Stimulated activated CD4-positive, alpha-beta T cell treated with anti-CD3 and anti-CD28 coated beads, Interleukin-15, amount 100 ng/mL, for 48 hours (primary cell): ENCODE results near the gene MAST4.

ENCODE experiments used
- DNase-seq, 2 donors: peaks; one replicate each; pipeline ENCODE4 v3.0.0-alpha.2; 2020; ENCODE audit warnings: low read depth in 2 of 2

MAST4 gene

DNA sequence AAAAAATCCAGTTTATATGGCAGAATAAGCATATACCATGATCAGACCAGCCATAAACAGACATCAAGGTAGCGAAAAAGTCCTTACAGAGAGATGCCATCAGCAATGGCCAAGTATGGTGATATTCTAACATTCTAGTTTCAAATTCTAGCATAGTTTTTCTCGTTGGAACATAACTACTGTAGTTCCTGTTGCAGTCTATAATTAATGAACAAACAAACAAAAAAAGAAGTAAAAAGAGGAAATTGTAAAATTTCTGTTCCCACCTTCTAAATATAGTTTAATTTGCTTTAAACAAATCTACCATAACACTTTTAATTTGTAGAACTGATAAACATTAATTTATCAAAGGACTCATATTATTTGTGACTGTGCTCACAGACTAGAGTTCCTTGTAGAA lies 610.3 kb downstream of the MAST4 start:
- no peak for DNase-seq

DNA sequence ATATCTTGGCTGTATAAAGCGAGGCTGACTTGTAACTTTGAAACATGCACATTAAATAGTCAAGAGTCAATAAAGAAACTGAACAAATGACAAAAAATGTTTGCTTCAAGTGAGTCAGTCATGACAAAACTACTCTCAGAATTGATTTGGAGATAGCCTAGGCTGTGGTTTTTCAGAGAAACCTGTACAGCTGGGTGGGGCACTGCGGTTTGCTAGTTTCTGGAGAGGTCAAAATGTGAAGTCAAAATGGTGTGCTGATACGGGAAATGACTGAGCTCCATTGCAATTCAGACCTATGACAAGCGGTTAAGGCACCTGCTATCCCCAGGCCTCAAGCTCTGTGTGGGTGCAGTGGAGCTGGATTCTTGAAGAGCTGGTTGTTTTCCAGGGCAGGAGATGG lies 610.7 kb downstream of the MAST4 start:
- peak; percentile 75 to 83 for DNase-seq

GRCh38 chr5:67208403-67208802 lies 612.2 kb downstream of the MAST4 start:
- DNase-seq, result no peak

DNA sequence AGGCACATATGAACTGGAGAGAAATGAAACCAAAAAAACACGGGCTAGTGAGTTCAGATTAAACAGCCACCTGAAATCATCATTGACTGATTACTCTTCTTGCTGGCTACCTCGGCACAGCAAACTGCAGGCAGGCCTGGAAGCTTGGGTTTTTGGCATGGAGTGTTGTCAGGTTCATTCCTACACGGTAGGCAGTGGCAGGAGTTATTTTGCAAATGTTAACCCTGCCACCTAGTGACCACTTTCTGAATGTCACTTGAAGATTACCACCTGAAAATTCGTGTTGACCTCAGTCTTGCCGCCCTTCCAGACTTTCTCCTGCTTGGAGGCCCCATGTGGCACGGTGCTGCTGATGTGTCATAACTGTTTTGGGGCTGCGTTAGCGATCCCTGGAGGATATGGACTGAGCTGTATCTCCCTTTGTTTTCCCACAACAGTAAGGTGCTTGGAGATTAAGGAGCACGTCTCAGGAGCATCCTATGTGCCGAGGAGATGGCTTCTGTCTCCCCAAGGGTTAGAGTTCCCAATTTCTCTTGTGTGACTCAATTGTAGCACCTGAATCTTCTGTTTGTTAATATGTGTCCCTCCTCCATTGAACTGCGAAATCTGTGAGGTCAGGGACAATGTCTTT lies 613.1 kb downstream of the MAST4 start:
- peak; percentile 27 to 46 for DNase-seq

DNA sequence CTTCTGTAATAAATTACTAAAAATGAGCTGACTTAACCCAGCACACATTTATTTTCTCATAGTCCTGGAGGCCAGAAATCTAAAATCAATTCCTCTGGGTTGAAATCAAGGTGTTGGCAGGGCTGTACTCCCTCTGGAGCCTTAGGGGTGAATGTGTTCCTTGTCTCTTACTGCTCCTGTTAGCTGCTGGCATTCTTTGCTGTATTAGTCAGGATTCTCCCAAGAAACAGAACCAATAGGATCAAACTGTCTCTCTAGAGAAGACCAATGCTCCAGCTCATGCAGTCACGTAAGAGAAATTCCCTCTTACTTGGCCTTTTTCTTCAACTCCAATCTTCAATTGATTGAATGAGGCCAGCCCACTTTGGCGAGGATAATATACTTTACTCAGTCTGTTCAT lies 615.7 kb downstream of the MAST4 start:
- DNase-seq, result no peak

DNA sequence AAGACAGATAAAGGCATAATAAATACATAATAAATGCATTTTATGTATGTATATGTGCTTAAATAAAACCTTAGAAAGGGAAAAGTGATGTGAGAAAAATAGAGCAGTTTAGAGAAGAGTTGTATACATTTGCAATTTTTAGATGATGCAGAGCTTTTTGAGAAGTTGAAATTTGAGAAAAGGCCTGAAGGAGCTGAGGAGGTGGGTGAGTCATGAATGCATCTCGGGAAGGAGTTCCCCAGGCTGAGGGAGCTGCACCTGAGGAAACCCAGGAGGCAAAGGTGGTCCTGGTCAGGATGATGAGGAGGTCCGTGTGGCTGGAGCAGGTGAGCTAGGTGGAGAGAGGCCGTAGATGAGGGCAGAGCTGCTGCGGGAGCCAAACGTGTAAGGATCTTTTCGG lies 617.8 kb downstream of the MAST4 start:
- DNase-seq, result no peak

- no peak for DNase-seq
Measured at GRCh38 chr5:67214707-67215447, 618.7 kb downstream of the MAST4 start.

DNA sequence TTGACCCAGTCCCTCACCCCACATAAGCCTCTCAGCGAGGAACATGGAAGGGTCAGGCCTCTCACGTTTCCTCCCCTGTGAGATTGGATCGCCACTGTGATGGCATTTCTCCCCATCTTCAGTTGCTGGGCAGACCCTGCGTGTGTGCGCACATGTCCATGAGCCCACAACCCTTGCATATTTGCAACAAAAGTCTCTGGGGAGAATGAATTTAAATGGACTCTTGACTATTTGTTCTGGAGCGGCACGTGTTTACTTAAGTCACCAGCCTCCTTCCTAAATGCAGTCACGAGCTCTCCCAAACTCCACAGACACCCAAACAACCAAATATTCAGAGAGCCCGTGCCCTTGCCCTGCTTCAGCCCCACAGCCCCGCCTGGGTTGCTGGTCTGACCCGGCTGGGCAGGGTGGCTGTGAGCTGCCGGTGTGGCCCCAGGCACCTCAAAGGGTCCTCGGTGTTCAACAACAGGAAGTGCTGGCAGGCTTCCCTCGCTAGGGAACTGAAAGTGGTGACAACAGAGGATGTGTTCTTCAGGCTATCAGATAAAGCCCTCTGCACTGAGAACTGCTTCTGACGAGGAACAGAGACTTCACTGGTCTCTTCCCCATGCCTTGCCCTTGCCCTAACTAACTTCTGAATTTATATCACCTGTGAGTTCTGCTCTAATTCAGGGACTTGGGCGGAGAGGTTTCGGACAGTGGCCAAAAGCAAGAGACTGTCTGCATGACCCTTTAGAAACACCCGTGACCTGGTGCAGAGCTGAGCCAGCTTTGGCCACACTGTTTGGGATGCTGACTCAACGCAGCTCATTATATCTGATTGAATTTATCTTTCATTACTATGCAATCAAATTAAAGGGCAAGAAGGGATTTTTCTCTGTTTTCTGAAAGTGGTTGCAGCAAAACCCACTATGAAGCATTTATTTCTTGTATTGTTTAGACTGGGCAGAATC lies 619.6 kb downstream of the MAST4 start:
- peak; percentile 46 to 47 for DNase-seq

GRCh38 chr5:67216564-67216963 lies 620.4 kb downstream of the MAST4 start:
- DNase-seq, result no peak
